UCSD-AML1 (cell line): Measurements from ENCODE around the gene DNM2.
"Not testable (repeated sequence)": the region's sequence is repeated elsewhere in the genome, so short reads cannot be mapped to it uniquely, and the experiment has no call there.

ENCODE experiments used
- DNase-seq: peaks from one replicate; lab custom pipeline; 2025; ENCODE audit not compliant: unreplicated experiment; lab: John Stamatoyannopoulos, UW

The DNM2 gene

GRCh38 chr19:10724573-10725071 lies 6.7 kb downstream of the DNM2 start:
- no peak for DNase-seq

GRCh38 chr19:10725415-10725814 lies 7.5 kb downstream of the DNM2 start:
- DNase-seq, result no peak

GRCh38 chr19:10726268-10726667 lies 8.4 kb downstream of the DNM2 start:
- no peak for DNase-seq

- DNase-seq, result no peak
These were observed 9.9 kb downstream of the DNM2 start for GRCh38 chr19:10727685-10728201.

GRCh38 chr19:10729411-10729810 lies 11.5 kb downstream of the DNM2 start:
- no peak for DNase-seq

GRCh38 chr19:10730932-10731331 lies 13.1 kb downstream of the DNM2 start:
- no peak for DNase-seq

- no peak for DNase-seq
These were observed 17.9 kb downstream of the DNM2 start for GRCh38 chr19:10735741-10736140.

- DNase-seq, result no peak
These were observed 18.3 kb downstream of the DNM2 start for GRCh38 chr19:10736189-10736588.

- no peak for DNase-seq
These were observed 19.2 kb downstream of the DNM2 start for GRCh38 chr19:10736916-10737551.

GRCh38 chr19:10737722-10738121 lies 19.8 kb downstream of the DNM2 start:
- DNase-seq, result no peak

- DNase-seq, result no peak
These were observed 22.9 kb downstream of the DNM2 start for GRCh38 chr19:10740798-10741197.

- peak; percentile 36 for DNase-seq
These were observed 24.6 kb downstream of the DNM2 start for GRCh38 chr19:10742476-10742875.

- DNase-seq, result no peak
These were observed 26.4 kb downstream of the DNM2 start for GRCh38 chr19:10744253-10744798.

- DNase-seq, result no peak
These were observed 27.0 kb downstream of the DNM2 start for GRCh38 chr19:10744801-10745293.

GRCh38 chr19:10746437-10746836 lies 28.6 kb downstream of the DNM2 start:
- DNase-seq, result not testable (repeated sequence)

GRCh38 chr19:10747271-10747670 lies 29.4 kb downstream of the DNM2 start:
- DNase-seq, result no peak

- no peak for DNase-seq
These were observed 29.8 kb downstream of the DNM2 start for GRCh38 chr19:10747674-10748073.

- no peak for DNase-seq
These were observed 30.5 kb downstream of the DNM2 start for GRCh38 chr19:10748195-10748926.

GRCh38 chr19:10748927-10749434 lies 31.1 kb downstream of the DNM2 start:
- peak; percentile 38 for DNase-seq

- DNase-seq, result no peak
These were observed 31.8 kb downstream of the DNM2 start for GRCh38 chr19:10749435-10750384.
